Liver (tissue), 3 donors: ENCODE results near the gene TMIGD3.

Experiments used
- ATF3 ChIP-seq: IDR thresholded peaks from 2 replicates; pipeline ENCODE4 v1.6.1; 2016; ENCODE audit warnings: antibody characterized with exemption
- CTCF ChIP-seq: fragments of 150-350 bp; IDR thresholded peaks from 2 replicates; pipeline ENCODE4 v1.5.1; 2017; ENCODE audit warnings: improper control_type of control experiment, low read depth, low read length; ENCODE audit not compliant: missing input control
- JUND ChIP-seq, 2 donors: IDR thresholded peaks; 2 replicates each; pipeline ENCODE4 v1.6.1; 2016; ENCODE audit warnings: antibody characterized with exemption in 2 of 2
- donor health status: healthy.
- donor health status: healthy.

GRCh38 chr1:111542187-111542586 lies 38.8 kb upstream of the TMIGD3 start:
- TF ChIP-seq JUND (IDR thresholded peaks at IDR 0.05) (no peak), CTCF (no peak), ATF3 (no peak)
